D721Med (cell line): ENCODE data around the gene SPI1.

Source experiments
- DNase-seq: peaks from one replicate; pipeline ENCODE4 v3.0.0; 2011; ENCODE audit warnings: low spot score; ENCODE audit not compliant: insufficient read length
- FAIRE-seq: peaks from 2 replicates; lab custom pipeline; 2011; peaks lifted over from hg19 to GRCh38; lab: Jason Lieb, UNC
- TF ChIP-seq, protein P1 (sequence below): IDR thresholded peaks from 2 replicates; pipeline ENCODE4 v1.5.1; 2012; ENCODE audit warnings: mild to moderate bottlenecking, control low read depth; ENCODE audit not compliant: insufficient read depth; ENCODE audit errors: missing control alignments

Gene SPI1

GRCh38 chr11:47360341-47360740 is 18.0 kb downstream of the SPI1 start:
- FAIRE-seq = no peak
- TF ChIP-seq, protein P1, sequence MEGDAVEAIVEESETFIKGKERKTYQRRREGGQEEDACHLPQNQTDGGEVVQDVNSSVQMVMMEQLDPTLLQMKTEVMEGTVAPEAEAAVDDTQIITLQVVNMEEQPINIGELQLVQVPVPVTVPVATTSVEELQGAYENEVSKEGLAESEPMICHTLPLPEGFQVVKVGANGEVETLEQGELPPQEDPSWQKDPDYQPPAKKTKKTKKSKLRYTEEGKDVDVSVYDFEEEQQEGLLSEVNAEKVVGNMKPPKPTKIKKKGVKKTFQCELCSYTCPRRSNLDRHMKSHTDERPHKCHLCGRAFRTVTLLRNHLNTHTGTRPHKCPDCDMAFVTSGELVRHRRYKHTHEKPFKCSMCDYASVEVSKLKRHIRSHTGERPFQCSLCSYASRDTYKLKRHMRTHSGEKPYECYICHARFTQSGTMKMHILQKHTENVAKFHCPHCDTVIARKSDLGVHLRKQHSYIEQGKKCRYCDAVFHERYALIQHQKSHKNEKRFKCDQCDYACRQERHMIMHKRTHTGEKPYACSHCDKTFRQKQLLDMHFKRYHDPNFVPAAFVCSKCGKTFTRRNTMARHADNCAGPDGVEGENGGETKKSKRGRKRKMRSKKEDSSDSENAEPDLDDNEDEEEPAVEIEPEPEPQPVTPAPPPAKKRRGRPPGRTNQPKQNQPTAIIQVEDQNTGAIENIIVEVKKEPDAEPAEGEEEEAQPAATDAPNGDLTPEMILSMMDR = no peak

DNA sequence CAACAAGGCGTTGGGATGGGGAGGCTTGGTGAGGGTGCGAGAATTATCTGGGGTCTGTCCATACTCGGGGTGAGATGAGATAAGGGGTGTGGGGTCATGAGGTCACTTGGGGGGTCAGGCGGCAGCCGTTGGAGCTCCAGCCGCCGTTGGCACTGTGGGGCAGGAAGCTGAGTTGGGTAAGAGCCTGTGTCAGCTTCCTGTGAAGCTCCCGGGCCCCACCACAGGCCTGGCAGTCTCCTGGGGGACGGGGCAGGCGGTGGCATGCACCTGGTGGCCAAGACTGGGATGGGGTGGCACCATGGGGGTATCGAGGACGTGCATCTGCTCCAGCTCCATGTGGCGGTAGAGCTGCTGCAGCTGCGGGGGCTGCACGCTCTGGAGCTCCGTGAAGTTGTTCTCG is 18.8 kb downstream of the SPI1 start:
- TF ChIP-seq, protein P1 = no peak
- DNase-seq (no peak), FAIRE-seq (no peak)

More at GRCh38 chr11:47360341-47360740, 18.0 kb downstream of the SPI1 start:
- no peak for DNase-seq

DNA sequence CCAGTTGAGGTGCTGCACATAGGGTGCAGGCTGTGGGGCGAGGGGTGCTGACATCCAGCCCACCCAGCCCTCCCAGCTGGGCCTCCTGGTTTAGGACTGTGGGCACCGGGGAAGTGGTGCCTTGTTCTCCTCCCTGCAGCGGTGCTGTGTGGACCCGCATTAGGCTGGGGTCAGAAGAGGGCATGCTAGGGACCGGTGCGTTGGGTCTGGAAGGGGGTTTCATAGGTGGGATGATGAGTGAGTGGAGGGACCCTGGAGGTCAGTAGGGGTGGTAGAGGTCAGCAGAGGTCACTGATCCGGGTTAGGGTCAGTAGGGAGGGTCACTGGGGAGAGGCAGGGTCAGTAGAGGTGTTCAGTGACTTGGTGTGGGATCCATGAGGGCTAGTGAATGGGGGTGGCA is 19.2 kb downstream of the SPI1 start:
- DNase-seq (no peak), FAIRE-seq (no peak)
- TF ChIP-seq, protein P1 = no peak

- TF ChIP-seq, protein P1 = no peak
- DNase-seq = no peak
- no peak for FAIRE-seq
Measured at GRCh38 chr11:47358731-47359051, 19.7 kb downstream of the SPI1 start.

GRCh38 chr11:47357985-47358730 is 20.2 kb downstream of the SPI1 start:
- FAIRE-seq (no peak), DNase-seq (no peak)
- TF ChIP-seq, protein P1 = no peak

DNA sequence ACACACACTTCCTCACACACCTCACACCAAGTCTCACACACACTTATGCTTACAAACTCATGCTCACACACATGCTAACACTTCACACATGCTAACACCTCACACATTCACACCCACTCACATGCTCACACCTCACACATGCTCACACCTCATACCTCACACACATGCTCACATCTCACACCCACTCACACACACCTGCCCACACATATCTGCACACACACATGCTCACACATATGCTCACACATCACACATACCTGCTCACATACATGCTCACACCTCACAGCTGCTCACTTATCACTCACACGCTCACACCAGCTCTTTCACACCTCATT is 21.4 kb downstream of the SPI1 start:
- FAIRE-seq (no peak), DNase-seq (no peak)
- TF ChIP-seq, protein P1 = no peak

- TF ChIP-seq, protein P1 = no peak
- DNase-seq (no peak), FAIRE-seq (no peak)
Measured at GRCh38 chr11:47356129-47356997, 22.0 kb downstream of the SPI1 start.
